CD4-positive, alpha-beta T cell treated with Interleukin-6 at 100 ng/mL for 8 hours (primary cell): ENCODE results near the gene NMU.
"Not testable (repeated sequence)": the region's sequence is repeated elsewhere in the genome, so short reads cannot be mapped to it uniquely, and the experiment has no call there.

Experiments
- DNase-seq: peaks from one replicate; pipeline ENCODE4 v3.0.0-alpha.2; 2020; ENCODE audit warnings: mixed read lengths, low spot score

NMU gene, protein sequence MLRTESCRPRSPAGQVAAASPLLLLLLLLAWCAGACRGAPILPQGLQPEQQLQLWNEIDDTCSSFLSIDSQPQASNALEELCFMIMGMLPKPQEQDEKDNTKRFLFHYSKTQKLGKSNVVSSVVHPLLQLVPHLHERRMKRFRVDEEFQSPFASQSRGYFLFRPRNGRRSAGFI

GRCh38 chr4:55635741-55636655 is at the start of gene NMU:
TSS of gene NMU (minus strand) at chr4:55636298. CDS start at chr4:55636192, 106 bp downstream.
- no peak for DNase-seq

- DNase-seq: no peak
Measured at GRCh38 chr4:55684276-55684675, 48.2 kb upstream of the NMU start.

DNA sequence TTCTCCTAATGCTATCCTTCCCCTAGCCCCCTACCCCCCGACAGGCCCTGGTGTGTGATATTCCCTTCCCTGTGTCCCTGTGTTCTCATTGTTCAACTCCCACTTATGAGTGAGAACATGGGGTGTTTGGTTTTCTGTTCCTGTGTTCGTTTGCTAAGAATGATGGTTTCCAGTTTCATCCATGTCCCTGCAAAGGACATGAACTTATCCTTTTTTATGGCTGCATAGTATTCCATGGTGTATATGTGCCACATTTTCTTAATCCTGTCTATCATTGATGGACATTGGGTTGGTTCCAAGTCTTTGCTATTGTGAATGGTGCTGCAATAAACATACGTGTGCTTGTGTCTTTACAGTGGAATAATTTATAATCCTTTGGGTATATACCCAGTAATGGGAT is 46.7 kb upstream of the NMU start:
- DNase-seq: not testable (repeated sequence)

- no peak for DNase-seq
Measured at GRCh38 chr4:55682295-55682694, 46.2 kb upstream of the NMU start.

DNA sequence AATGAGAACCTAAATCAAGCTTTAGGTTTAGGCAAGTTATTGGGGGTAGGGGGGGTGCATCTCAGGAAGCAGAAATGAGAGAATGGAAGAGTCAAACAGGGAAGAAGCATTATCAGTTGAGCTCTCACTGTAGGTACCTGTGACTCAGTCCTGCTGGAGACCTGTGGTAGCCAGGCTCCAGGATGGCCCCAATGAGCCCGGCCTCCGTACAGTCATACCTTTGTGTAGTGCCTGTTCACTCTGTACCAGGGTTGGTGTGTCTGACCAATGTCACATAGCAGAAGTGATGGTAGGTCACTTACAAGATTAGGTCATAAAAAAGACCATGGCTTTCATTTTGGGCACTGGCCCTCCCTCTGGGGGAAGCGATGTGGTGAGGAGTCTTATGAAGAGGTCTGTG is 45.3 kb upstream of the NMU start:
- no peak for DNase-seq

- no peak for DNase-seq
Measured at GRCh38 chr4:55675196-55675793, 39.2 kb upstream of the NMU start.

GRCh38 chr4:55673424-55673823 is 37.3 kb upstream of the NMU start:
- no peak for DNase-seq

GRCh38 chr4:55671667-55672066 is 35.6 kb upstream of the NMU start:
- DNase-seq: no peak

DNA sequence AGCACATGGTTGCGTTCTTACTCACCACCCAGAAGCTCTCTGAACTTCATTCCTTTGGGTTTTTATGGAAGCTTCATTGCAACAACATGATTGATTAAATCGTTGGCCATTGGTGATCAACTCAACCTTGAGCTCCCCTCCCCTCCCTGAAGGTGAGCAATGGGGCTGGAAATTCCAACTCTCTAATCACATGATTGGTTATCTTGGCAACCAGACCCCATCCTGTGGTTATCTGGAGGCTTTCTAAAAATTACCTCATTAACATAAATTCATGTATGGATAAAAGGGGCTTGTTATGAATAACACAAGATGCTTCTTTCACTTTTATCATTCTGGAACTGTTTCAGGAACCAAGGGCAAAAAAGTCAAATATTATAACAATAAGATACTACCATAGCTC is 34.6 kb upstream of the NMU start:
- no peak for DNase-seq

DNA sequence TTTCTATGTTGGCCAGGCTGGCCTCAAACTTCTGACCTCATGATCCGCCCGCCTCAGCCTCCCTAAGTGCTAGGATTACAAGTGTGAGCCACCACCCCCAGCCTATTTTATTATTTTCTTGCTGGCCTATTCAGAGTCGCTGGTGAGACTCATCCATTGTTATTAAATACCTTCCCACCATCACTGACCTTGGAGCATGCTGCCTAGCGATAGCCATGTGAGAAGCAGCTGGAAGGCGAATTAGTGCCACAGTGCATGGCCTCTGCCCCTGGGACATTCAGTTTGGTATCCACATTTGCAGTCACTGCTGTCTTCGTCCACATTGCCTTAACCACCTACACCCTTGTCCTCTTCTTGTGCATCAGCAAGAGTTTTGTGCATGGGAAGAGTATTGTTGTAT is 32.4 kb upstream of the NMU start:
- DNase-seq: no peak

GRCh38 chr4:55666535-55666934 is 30.4 kb upstream of the NMU start:
- DNase-seq: no peak

DNA sequence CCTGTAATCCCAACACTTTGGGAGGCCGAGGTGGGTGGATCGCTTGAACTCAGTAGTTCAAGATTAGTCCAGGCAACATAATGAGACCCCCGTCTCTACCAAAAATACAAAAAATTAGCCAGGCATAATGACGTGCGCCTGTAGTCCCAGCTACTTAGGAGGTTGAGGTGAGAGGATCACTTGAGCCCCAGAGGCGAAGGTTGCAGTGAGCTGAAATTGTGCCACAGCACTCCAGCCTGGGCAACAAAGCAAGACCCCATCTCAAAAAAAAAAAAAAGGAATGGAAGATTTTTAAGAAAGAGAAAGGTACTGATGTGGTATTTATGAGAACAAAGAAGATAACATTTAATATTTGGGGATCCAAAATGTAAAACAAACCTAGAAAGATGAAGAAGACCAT is 27.0 kb upstream of the NMU start:
- DNase-seq: no peak

DNA sequence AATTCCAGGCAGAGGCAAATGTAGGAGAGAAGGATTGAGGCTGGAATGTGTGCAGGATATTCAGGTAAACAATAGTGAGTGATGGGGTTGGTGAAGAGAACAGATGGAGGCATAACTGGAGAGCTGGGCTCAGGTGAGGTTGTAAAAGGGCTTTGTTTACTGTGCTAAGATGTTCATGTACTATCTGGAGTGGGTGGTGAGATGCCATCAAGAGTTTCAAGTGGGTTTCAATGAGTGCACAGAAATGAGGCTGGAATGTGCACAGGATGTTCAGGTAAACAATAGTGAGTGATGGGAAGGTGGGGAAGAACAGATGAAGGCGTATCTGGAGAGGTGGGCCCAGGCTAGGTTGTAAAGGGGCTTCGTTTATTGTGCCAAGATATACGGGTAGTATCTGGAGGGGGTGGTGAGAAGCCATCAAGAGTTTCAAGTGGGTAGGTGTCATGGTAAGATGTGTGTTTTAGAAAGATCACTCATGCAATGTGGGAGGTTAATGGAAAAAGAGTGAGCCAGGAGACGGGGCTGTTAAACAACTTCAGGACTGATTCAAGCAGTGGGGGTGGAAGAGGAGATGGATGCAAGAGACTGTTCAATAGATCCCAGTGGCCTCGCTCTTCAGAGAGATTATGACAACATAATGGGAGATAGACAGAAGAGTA is 25.4 kb upstream of the NMU start:
- DNase-seq: no peak

- no peak for DNase-seq
Measured at GRCh38 chr4:55658657-55659056, 22.6 kb upstream of the NMU start.

DNA sequence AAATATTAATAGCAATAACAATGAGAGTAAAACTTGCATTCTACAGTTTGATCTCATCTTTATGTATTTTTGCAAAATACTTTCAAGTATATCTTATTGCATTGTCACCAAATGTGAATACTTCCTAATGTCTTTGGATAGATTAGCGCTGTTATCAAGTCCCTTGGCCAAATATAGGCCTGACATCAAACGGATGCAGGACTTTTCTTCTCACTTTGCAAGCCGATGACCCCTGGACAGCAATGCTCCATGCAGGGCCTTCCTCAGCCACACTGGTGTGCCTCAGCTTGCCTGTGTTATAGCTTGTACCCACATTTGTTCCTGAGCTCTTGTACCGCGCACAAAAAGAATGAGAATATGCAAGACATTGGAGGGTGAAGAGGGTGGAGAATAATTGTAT is 18.0 kb upstream of the NMU start:
- no peak for DNase-seq

DNA sequence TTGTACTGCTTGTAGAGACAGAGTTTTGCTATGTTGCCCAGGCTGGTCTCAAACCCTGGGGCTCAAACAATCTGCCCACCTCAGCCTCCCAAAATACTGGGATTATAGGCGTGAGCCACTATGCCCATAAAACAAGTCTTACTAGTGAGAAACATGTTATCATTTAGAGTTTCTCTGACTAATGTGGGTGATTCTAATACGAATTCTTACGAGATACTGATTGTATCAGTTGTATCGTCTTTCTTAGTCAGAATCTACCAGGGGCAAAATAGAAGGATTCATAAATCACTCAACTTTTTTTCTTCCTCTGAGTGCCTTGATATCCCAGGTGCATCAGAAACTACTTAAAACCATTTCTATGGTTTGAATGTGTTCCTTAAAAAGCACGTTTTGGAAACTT is 14.4 kb upstream of the NMU start:
- DNase-seq: no peak

GRCh38 chr4:55637272-55637820 is 1.2 kb upstream of the NMU start:
- no peak for DNase-seq

GRCh38 chr4:55636656-55636999 is 530 bp upstream of the NMU start:
- DNase-seq: no peak

GRCh38 chr4:55635282-55635681 is 816 bp downstream of the NMU start:
- no peak for DNase-seq

DNA sequence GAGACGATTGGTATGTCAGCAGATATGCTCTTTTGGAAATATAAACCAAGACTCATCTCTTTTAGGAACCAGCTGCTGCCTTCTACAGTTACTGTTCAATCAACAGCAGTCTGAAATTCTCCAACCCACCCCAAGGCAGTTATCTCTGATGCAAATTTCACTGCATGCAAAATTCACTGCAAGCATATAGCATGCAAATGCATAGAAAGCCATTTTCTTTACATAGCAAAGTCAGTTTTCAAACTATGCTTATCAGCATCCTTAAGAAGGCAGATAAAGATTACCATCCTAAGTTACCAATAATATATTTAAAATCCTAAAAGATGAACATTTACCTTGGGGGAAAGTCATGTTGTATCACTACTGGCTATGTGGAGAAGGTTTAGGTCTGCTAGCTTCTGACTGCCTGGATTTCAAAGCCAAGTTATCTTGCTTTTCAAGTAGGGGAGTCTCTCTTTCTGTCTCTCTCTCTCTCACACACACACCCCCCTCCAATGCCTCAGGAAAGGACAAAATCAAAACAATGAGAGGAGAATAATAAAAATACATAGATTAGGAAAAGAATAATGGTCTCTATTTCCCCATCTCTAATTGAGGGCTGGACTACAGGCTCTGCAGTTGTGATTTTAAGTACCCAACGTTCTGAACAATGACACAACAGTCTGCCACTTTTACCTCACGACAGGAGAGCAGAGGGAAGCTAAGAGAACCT is 1.5 kb downstream of the NMU start:
- DNase-seq: no peak

DNA sequence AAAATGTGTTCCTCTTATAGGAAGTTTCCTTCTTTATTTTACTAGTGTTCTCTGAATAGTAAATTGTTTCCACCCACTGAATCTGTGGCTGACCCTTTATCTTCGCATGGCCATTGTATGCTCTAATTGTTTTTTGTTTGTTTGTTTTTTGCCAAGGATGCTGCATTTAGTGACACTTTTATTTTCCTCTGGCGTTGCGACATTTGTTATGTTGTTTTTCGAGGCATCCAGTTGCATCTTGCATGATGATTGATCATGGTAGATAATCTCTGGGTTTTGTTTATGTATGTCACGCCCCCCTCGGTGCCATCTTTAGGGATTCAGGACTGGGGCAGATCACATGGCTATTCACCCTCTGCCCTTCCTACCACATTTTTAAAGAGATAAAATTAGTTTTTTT is 2.2 kb downstream of the NMU start:
- no peak for DNase-seq

DNA sequence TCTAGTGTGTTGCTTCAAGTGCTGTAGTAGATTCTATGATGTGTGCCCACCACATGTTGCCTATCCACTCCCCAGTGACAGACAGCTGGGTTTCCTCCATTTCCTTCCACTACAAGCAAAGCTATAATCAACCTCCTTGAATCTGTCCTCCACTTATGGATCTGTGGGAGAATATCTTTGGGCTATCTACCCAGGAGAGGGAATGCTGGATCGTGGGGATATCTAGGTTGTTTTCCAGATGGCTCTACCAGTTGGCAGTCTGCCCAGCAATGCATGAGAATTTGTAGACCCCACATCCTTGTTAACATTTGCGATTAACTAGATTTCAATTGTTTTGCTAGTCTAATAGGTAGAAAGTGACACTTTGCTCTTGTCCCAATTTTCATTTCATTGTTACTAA is 10.3 kb downstream of the NMU start:
- no peak for DNase-seq
